Glutamatergic neuron (in vitro differentiated cells): ENCODE data around the gene PGAP3. TPM values are rescaled to one million over a fixed set of nuclear protein-coding genes. Genes with fewer than 3 reads are reported as not detected.

Experiments used
- DNase-seq: peaks from one replicate; pipeline ENCODE4 v3.0.0; 2022
- H3K27ac Mint-ChIP-seq: one replicate; pipeline ENCODE4 v1.8.0; 2020; ENCODE audit warnings: mild to moderate bottlenecking, mixed read lengths, inconsistent platforms; ENCODE audit not compliant: unreplicated experiment
- H3K27me3 Mint-ChIP-seq: one replicate; pipeline ENCODE4 v1.8.0; 2020; ENCODE audit warnings: mild to moderate bottlenecking, moderate library complexity, mixed read lengths, inconsistent platforms; ENCODE audit not compliant: unreplicated experiment
- H3K36me3 Mint-ChIP-seq: one replicate; pipeline ENCODE4 v1.8.0; 2020; ENCODE audit warnings: mild to moderate bottlenecking, mixed read lengths, inconsistent platforms; ENCODE audit not compliant: unreplicated experiment
- H3K4me1 Mint-ChIP-seq: one replicate; pipeline ENCODE4 v1.8.0; 2020; ENCODE audit warnings: mild to moderate bottlenecking, low read depth, mixed read lengths, inconsistent platforms; ENCODE audit not compliant: unreplicated experiment
- H3K4me3 Mint-ChIP-seq: one replicate; pipeline ENCODE4 v1.8.0; 2020; ENCODE audit warnings: mild to moderate bottlenecking, mixed read lengths, inconsistent platforms; ENCODE audit not compliant: unreplicated experiment
- H3K9me3 Mint-ChIP-seq: one replicate; pipeline ENCODE4 v1.8.0; 2020; ENCODE audit warnings: mild to moderate bottlenecking, moderate library complexity, mixed read lengths, inconsistent platforms; ENCODE audit not compliant: unreplicated experiment
- CTCF ChIP-seq: fragments of 200-600 bp; sonication (generic); IDR thresholded peaks from one replicate; pipeline ENCODE4 v1.5.0; 2021; ENCODE audit not compliant: partially characterized antibody, unreplicated experiment
- total RNA-seq: library from RNA; stranded (reverse); fragmentation: NEBNext Ultra II Directional; extraction: Animal tissue kit (Norgen Biotek cat#: 25700); gene quantifications from one replicate; pipeline ENCODE4 v1.2.1, GENCODE V29; 2021; ENCODE audit not compliant: unreplicated experiment

The PGAP3 gene
- total RNA-seq, 1 donor from 2014 or later, result 10.7 TPM

DNA sequence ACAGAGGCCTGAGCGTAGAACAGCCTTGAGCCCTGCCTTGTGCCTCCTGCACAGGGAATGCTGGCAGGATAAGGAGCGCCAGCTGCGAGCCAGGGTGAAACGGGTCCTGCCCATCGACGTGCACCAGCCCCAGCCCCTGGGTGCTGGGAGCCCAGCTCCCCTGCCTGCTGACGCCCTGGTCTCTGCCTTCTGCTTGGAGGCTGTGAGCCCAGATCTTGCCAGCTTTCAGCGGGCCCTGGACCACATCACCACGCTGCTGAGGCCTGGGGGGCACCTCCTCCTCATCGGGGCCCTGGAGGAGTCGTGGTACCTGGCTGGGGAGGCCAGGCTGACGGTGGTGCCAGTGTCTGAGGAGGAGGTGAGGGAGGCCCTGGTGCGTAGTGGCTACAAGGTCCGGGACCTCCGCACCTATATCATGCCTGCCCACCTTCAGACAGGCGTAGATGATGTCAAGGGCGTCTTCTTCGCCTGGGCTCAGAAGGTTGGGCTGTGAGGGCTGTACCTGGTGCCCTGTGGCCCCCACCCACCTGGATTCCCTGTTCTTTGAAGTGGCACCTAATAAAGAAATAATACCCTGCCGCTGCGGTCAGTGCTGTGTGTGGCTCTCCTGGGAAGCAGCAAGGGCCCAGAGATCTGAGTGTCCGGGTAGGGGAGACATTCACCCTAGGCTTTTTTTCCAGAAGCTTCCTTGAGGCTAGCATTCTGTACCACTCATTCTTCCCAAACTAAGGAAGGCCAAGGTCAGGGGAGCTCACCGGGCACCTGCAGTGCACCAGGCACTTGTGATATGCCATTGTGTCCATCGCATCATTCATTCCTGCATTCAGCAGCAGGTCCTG, 17.7 kb downstream of the PGAP3 start:
- H3K27me3 Mint-ChIP-seq, result peaks cover 8% of the 10 kb centered on the region
- H3K4me3 Mint-ChIP-seq, result no peak overlapping the region
- no peaks in the 10 kb centered on the region for H3K4me1 Mint-ChIP-seq
- no peak for DNase-seq
- no peak overlapping the region for H3K27ac Mint-ChIP-seq
- no peaks in the 10 kb centered on the region for H3K36me3 Mint-ChIP-seq
- H3K9me3 Mint-ChIP-seq, result peaks cover 4% of the 10 kb centered on the region
- TF ChIP-seq CTCF, result no peak

DNA sequence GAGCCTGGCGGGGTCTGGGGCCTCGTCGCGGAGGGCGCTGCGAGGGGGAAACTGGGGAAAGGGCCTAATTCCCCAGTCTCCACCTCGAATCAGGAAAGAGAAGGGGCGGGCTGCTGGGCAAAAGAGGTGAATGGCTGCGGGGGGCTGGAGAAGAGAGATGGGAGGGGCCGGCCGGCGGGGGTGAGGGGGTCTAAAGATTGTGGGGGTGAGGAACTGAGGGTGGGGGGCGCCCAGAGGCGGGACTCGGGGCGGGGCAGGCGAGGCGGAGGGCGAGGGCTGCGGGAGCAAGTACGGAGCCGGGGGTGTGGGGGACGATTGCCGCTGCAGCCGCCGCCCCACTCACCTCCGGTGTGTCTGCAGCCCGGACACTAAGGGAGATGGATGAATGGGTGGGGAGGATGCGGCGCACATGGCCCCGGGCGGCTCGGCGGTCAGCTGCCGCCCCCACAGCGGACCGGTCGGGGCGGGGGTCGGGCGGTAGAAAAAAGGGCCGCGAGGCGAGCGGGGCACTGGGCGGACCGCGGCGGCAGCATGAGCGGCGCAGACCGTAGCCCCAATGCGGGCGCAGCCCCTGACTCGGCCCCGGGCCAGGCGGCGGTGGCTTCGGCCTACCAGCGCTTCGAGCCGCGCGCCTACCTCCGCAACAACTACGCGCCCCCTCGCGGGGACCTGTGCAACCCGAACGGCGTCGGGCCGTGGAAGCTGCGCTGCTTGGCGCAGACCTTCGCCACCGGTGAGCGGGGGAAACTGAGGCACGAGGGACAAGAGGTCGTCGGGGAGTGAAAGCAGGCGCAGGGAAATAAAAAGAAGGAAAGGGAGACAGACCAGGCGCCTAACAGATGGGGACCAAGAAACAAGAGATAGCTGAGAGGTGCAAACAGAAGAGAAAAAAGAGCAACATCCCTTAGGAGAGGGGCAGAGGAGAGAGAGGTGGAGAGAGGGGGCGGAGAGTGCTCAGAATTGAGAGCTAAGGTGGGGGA, 19.6 kb downstream of the PGAP3 start, which contains the start of gene PNMT:
TSS of gene PNMT (plus strand) at position 509 of the 980 bp plus-strand sequence. CDS start at position 532, 23 bp downstream.
- Mint-ChIP-seq H3K27ac (no peak within 1 kb of the TSS), H3K27me3 (peaks cover 8% of the 10 kb centered on the region), H3K36me3 (no peaks in the 10 kb centered on the region), H3K9me3 (peaks cover 4% of the 10 kb centered on the region), H3K4me1 (peaks cover 4% of the 10 kb centered on the region), H3K4me3 (peak within 1 kb of the TSS; percentile 30)
- DNase-seq, result peak; percentile 86
- TF ChIP-seq CTCF, result peak; percentile 66

GRCh38 chr17:39667262-39667944, 20.5 kb downstream of the PGAP3 start:
- no peak for DNase-seq
- Mint-ChIP-seq H3K4me1 (peaks cover 4% of the 10 kb centered on the region), H3K36me3 (no peaks in the 10 kb centered on the region), H3K27me3 (peaks cover 8% of the 10 kb centered on the region), H3K27ac (no peak overlapping the region), H3K9me3 (peaks cover 4% of the 10 kb centered on the region), H3K4me3 (peak overlapping the region; percentile 30)
- no peak for TF ChIP-seq CTCF

GRCh38 chr17:39666601-39667261, 21.1 kb downstream of the PGAP3 start:
- H3K9me3 Mint-ChIP-seq, result peaks cover 4% of the 10 kb centered on the region
- no peak for DNase-seq
- H3K4me3 Mint-ChIP-seq, result no peak overlapping the region
- H3K4me1 Mint-ChIP-seq, result peaks cover 4% of the 10 kb centered on the region
- no peaks in the 10 kb centered on the region for H3K36me3 Mint-ChIP-seq
- peaks cover 8% of the 10 kb centered on the region for H3K27me3 Mint-ChIP-seq
- no peak for TF ChIP-seq CTCF
- H3K27ac Mint-ChIP-seq, result no peak overlapping the region
